Measurements from ENCODE around the gene AP2A1.
A peak's percentile ranks its signal among the peaks of the same experiment; 100 is the strongest.

The AP2A1 gene

GRCh38 chr19:49808711-49809159 is 41.9 kb downstream of the AP2A1 start:
- TF ChIP-seq CTCF (IDR thresholded peaks at IDR 0.05; ENCODE audit: low read depth, low read length), result no peak

GRCh38 chr19:49809160-49809940 is 42.5 kb downstream of the AP2A1 start:
- in situ Hi-C loops (cut with HindIII; ENCODE audit: low sequenced_read_pairs), result no loop called here
- DNase-seq (ENCODE audit: low read depth, low spot score), result peak; percentile 57
- no peak for TF ChIP-seq CTCF (IDR thresholded peaks at IDR 0.05; ENCODE audit: low read depth, low read length)
- H3K4me3 ChIP-seq (ENCODE audit: low read depth, low read length), result peak overlapping the region; percentile 62

More at GRCh38 chr19:49808711-49809159, 41.9 kb downstream of the AP2A1 start:
- peak; percentile 82 for DNase-seq (ENCODE audit: low read depth, low spot score)
- in situ Hi-C loops (cut with HindIII; ENCODE audit: low sequenced_read_pairs), result no loop called here
- H3K4me3 ChIP-seq (ENCODE audit: low read depth, low read length), result peak overlapping the region; percentile 62

GRCh38 chr19:49809941-49810389 is 43.2 kb downstream of the AP2A1 start:
- no peak for TF ChIP-seq CTCF (IDR thresholded peaks at IDR 0.05; ENCODE audit: low read depth, low read length)
- in situ Hi-C loops (cut with HindIII; ENCODE audit: low sequenced_read_pairs), result no loop called here
- no peak overlapping the region for H3K4me3 ChIP-seq (ENCODE audit: low read depth, low read length)
- no peak for DNase-seq (ENCODE audit: low read depth, low spot score)

- no peak for DNase-seq (ENCODE audit: low read depth, low spot score)
- in situ Hi-C loops (cut with HindIII; ENCODE audit: low sequenced_read_pairs), result no loop called here
- no peak for TF ChIP-seq CTCF (IDR thresholded peaks at IDR 0.05; ENCODE audit: low read depth, low read length)
- no peak overlapping the region for H3K4me3 ChIP-seq (ENCODE audit: low read depth, low read length)
Observed at GRCh38 chr19:49811328-49811727, 44.5 kb downstream of the AP2A1 start.

GRCh38 chr19:49812452-49812996 is 45.7 kb downstream of the AP2A1 start:
- peak overlapping the region; percentile 79 for H3K4me3 ChIP-seq (ENCODE audit: low read depth, low read length)
- no peak for TF ChIP-seq CTCF (IDR thresholded peaks at IDR 0.05; ENCODE audit: low read depth, low read length)
- no peak for DNase-seq (ENCODE audit: low read depth, low spot score)
- in situ Hi-C loops (cut with HindIII; ENCODE audit: low sequenced_read_pairs), result no loop called here

- peak within 1 kb of the TSS; percentile 79 for H3K4me3 ChIP-seq (ENCODE audit: low read depth, low read length)
- peak; percentile 99 for DNase-seq (ENCODE audit: low read depth, low spot score)
- in situ Hi-C loops (cut with HindIII; ENCODE audit: low sequenced_read_pairs), result no loop called here
- TF ChIP-seq CTCF (IDR thresholded peaks at IDR 0.05; ENCODE audit: low read depth, low read length), result peak; percentile 41
Observed at GRCh38 chr19:49812997-49813861, 46.4 kb downstream of the AP2A1 start, which contains the start of gene FUZ. TSS of gene FUZ (minus strand) at chr19:49813292. CDS start at chr19:49813106, 186 bp downstream.

Data from astrocyte of the spinal cord (primary cell).